HG03342 (cell line): ENCODE data around the gene SFRP2.

Source experiments
- ATAC-seq: cut with Tn5 transposase; IDR thresholded peaks from one replicate; pipeline ENCODE4 v1.9.1; 2021; ENCODE audit warnings: mild to moderate bottlenecking, moderate library complexity; ENCODE audit not compliant: unreplicated experiment

Gene SFRP2

GRCh38 chr4:153798901-153799693 is 10.2 kb upstream of the SFRP2 start:
- no peak for ATAC-seq

GRCh38 chr4:153798420-153798819 is 9.5 kb upstream of the SFRP2 start:
- ATAC-seq = no peak

GRCh38 chr4:153794006-153794405 is 5.1 kb upstream of the SFRP2 start:
- no peak for ATAC-seq

DNA sequence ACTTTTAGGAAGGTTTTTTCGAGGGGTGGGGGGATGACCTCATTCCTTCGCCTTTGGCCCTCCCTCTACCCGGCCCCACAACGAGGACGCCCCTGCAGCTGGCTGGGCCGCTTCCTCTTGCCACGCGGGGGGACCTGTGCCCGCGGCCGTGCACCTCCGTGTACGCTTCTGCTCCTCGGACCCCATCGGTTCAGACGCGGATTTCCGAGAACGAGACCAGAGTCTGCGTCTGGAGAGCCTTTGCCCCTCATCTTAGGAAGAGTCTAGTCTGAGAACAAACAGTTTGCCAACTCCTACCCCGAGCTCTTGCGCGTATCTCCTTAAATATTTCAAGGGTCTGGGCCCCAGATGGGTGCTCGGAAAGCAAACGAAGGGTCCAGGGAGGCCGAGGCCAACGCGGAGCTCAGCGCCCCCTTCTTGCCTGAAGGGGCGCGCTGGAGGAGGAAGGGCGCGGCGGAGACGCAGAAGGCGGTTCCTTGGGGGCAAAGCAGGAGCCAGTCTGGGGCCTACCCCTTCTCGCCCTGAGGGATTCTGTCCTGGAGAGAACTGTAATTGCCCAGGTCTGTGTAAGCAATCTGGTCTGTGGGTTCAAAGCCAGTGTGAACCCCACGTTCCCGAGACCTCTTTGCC is 3.9 kb upstream of the SFRP2 start:
- no peak for ATAC-seq

GRCh38 chr4:153791746-153792617 is 3.1 kb upstream of the SFRP2 start:
- ATAC-seq = no peak

GRCh38 chr4:153790962-153791551 is 2.2 kb upstream of the SFRP2 start:
- no peak for ATAC-seq

- no peak for ATAC-seq
Measured at GRCh38 chr4:153790500-153790865, 1.6 kb upstream of the SFRP2 start.

GRCh38 chr4:153789741-153790499 is 1.0 kb upstream of the SFRP2 start:
- no peak for ATAC-seq

- no peak for ATAC-seq
Measured at GRCh38 chr4:153788051-153788412, 851 bp downstream of the SFRP2 start.

DNA sequence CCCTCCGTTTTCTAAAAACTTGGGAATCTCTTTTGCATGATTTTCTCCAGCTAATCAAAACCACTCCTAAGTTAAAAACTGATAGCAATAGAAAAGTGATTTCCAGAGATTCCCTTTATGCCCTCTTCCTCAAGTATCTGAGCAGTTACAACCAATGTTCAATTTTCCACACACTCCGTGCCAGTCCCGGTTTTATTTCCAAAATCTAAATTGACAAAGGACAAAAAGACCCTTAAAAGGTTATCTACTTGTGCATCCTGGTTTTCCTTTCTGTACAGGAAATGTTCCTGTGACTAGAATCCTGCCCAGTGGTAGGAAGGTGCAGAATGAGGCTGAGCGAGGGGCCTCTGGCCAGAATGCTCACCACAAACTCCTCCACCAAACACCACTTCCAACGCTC is 1.3 kb downstream of the SFRP2 start:
- ATAC-seq = no peak

DNA sequence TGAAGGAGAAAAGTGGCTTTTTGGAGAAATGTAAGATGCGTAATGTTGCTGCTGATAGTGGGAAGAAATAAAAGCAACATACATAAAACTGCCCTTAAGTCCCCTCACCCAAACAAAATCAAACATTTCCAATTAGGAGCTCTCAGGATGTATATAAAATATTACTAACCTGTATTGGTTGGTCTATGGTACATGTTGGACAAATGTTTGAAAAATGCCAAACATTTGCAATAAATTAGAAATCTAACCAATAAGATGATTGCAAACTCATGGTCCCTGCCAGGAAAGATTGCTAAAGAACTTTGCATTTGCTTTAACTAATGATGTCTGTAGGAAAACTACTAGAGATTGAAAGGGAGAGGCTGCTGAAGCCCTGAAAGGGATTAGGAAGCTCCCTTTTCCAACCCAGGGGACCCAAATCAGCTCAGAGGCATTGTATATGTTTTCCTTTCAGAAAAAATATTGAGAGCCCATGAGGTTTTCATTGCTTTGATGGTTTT is 1.8 kb downstream of the SFRP2 start:
- no peak for ATAC-seq

- ATAC-seq = no peak
Measured at GRCh38 chr4:153785910-153786721, 2.8 kb downstream of the SFRP2 start.

DNA sequence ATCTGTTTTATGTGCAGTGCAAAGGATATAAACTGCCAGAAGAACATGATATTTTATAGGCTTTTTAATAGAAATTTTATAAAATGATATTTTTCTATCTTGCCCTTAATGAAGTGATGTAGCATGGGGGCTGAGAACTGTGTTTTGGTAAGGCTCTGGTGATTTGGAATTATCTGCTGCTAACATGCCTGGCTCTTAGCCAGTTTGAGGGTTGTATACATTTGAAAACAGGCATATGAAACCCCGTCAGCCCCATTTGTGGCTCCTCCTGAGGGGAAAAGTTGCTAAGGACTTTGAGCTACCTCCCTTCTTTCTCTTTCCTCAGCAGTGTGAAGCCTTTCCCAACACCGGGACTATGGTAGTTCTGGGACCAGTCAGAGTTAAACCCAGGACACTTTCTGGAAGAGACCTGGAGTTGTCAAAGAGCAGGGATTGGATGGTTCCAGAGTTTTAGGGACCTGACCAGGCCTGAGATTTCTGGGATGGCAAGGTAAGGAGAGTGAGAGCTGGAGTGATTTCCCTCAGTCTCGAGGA is 4.7 kb downstream of the SFRP2 start:
- no peak for ATAC-seq

- ATAC-seq = no peak
Measured at GRCh38 chr4:153782581-153782980, 6.3 kb downstream of the SFRP2 start.

DNA sequence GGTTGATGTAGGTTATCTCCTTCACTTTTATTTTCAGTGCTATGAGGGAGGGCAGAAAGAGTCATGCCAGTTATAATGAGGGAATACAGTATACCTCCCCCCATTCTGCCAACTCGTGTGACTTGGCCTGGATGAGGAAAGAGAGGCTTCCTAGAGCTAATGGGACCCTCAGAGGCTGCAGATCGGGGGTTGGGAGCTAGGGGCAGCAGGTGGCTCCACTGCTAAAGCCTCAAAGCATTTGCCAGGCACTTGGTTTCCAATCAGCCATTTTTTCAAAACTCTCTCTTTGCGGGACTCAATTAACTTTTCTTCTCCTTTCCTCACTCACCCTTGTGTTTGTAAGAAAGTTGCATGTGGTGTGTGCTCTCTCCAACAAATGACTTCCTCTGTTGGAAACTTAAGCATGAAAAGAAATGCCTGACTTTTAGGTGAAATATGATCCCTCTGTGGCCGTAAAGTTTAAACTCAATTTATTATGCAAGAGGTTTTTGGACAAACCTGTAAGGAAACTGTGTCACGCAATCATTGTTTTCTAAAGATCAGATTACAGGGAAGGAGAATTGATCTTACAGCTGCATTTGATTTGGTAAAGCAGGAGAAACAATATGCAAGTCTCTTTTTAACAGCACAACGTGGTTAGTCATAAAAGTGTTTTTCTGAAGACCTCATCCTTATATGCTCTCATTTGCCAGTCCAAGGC is 7.0 kb downstream of the SFRP2 start:
- no peak for ATAC-seq

DNA sequence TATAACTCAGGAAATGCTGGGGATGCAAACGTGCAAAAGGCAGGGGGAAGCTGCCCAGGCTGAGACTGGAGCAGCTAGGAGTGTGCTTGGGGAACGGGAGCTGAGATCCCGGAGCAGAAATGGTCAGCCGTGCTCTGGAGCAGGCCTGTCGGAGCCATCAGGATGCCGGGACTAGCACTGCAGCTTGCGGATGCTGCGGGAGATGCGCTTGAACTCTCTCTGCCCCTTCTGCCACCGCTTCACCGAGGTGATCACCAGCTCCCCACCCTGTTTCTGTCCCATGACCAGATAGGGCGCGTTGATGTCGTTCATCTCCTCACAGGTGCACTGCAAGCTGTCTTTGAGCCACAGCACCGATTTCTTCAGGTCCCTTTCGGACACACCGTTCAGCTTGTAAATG is 7.6 kb downstream of the SFRP2 start:
- ATAC-seq = no peak

DNA sequence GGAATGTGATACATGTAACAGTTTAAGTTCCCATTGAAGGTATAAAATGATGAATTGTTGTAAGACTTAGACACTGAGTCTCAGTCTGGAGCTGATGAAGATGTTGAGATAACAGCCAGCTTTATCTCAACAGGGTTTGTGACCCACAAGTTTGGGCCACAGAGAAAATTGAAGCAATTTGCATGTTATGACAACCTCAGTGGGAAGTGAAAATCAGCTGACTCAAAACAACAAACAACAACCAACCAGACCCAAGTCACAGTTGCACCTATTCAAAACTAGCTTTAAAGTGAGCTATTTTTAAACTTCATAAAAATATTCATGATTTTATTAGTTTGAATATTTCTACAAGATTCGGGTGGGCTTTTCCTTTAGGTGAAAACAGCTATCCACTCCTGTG is 8.0 kb downstream of the SFRP2 start:
- ATAC-seq = peak; percentile 86

- ATAC-seq = no peak
Measured at GRCh38 chr4:153780221-153780620, 8.7 kb downstream of the SFRP2 start.

GRCh38 chr4:153778383-153778782 is 10.5 kb downstream of the SFRP2 start:
- no peak for ATAC-seq
